Stimulated activated effector memory CD8-positive, alpha-beta T cell treated with anti-CD3 and anti-CD28 coated beads, Interleukin-12 subunit alpha, Interleukin-12 subunit beta, amount 100 ng/mL, for 72 hours (primary cell): ENCODE results near the gene RHBDD1.

Experiments
- ATAC-seq: fragments of 150-1000 bp; cut with Tn5 transposase; 2 replicates; pipeline ENCODE4 v1.10.0; 2021
- DNase-seq, 2 donors: peaks; one replicate each; pipeline ENCODE4 v3.0.0; 2021 to 2022; ENCODE audit warnings: low spot score in 2 of 2
- H3K27ac Mint-ChIP-seq: one replicate; pipeline ENCODE4 v1.8.0; 2022; ENCODE audit warnings: mild to moderate bottlenecking, mixed read lengths
- H3K36me3 Mint-ChIP-seq: one replicate; pipeline ENCODE4 v1.8.0; 2022; ENCODE audit warnings: mild to moderate bottlenecking, mixed read lengths
- H3K4me1 Mint-ChIP-seq: one replicate; pipeline ENCODE4 v1.8.0; 2022; ENCODE audit warnings: mixed read lengths
- H3K4me3 Mint-ChIP-seq: one replicate; pipeline ENCODE4 v1.8.0; 2022; ENCODE audit warnings: mild to moderate bottlenecking, mixed read lengths
- H3K9me3 Mint-ChIP-seq: one replicate; pipeline ENCODE4 v1.8.0; 2022; ENCODE audit warnings: mixed read lengths

RHBDD1 gene

GRCh38 chr2:226796840-226797288, 39.0 kb upstream of the RHBDD1 start:
- H3K4me3 Mint-ChIP-seq, result peak overlapping the region; percentile 75
- ATAC-seq (no peak), DNase-seq (no peak)
- H3K9me3 Mint-ChIP-seq, result no peaks in the 10 kb centered on the region
- H3K4me1 Mint-ChIP-seq, result peaks cover 42% of the 10 kb centered on the region
- no peaks in the 10 kb centered on the region for H3K36me3 Mint-ChIP-seq
- no peak overlapping the region for H3K27ac Mint-ChIP-seq

- no peak overlapping the region for H3K27ac Mint-ChIP-seq
These were observed 38.4 kb upstream of the RHBDD1 start for GRCh38 chr2:226797289-226797988.

GRCh38 chr2:226797989-226798421, 37.8 kb upstream of the RHBDD1 start:
- ATAC-seq (no peak), DNase-seq (no peak)
- Mint-ChIP-seq H3K27ac (no peak overlapping the region), H3K4me3 (peak overlapping the region; percentile 75), H3K9me3 (no peaks in the 10 kb centered on the region), H3K36me3 (no peaks in the 10 kb centered on the region), H3K4me1 (peaks cover 34% of the 10 kb centered on the region)

More at GRCh38 chr2:226797289-226797988, 38.4 kb upstream of the RHBDD1 start:
- Mint-ChIP-seq H3K4me1 (peaks cover 36% of the 10 kb centered on the region), H3K36me3 (no peaks in the 10 kb centered on the region), H3K4me3 (peak overlapping the region; percentile 75), H3K9me3 (no peaks in the 10 kb centered on the region)
- no peak for DNase-seq
- no peak for ATAC-seq

- H3K4me3 Mint-ChIP-seq, result peak overlapping the region; percentile 75
- peaks cover 34% of the 10 kb centered on the region for H3K4me1 Mint-ChIP-seq
- H3K36me3 Mint-ChIP-seq, result no peaks in the 10 kb centered on the region
- DNase-seq (peak; percentile 15 to 72), ATAC-seq (peak; percentile 46)
- H3K9me3 Mint-ChIP-seq, result no peaks in the 10 kb centered on the region
- H3K27ac Mint-ChIP-seq, result no peak overlapping the region
These were observed 37.2 kb upstream of the RHBDD1 start for GRCh38 chr2:226798422-226799210.

GRCh38 chr2:226799211-226799975, 36.5 kb upstream of the RHBDD1 start, which contains the start of gene IRS1:
Gene IRS1 (minus strand): TSS chr2:226799820. CDS start chr2:226798738, 1,082 bp downstream.
- H3K9me3 Mint-ChIP-seq, result no peaks in the 10 kb centered on the region
- peak within 1 kb of the TSS; percentile 75 for H3K4me3 Mint-ChIP-seq

GRCh38 chr2:226799976-226800940, 35.6 kb upstream of the RHBDD1 start:
- peak overlapping the region; percentile 75 for H3K4me3 Mint-ChIP-seq
- no peaks in the 10 kb centered on the region for H3K9me3 Mint-ChIP-seq
- H3K36me3 Mint-ChIP-seq, result no peaks in the 10 kb centered on the region
- ATAC-seq, result no peak
- H3K27ac Mint-ChIP-seq, result no peak overlapping the region
- peak in 1 of 2 donors; percentile 53 for DNase-seq
- peaks cover 34% of the 10 kb centered on the region for H3K4me1 Mint-ChIP-seq

More at GRCh38 chr2:226799211-226799975, 36.5 kb upstream of the RHBDD1 start, which contains the start of gene IRS1:
- Mint-ChIP-seq H3K27ac (no peak within 1 kb of the TSS), H3K4me1 (peaks cover 34% of the 10 kb centered on the region), H3K36me3 (no peaks in the 10 kb centered on the region)
- ATAC-seq (peak; percentile 64), DNase-seq (peak; percentile 28 to 75)

GRCh38 chr2:226800941-226801784, 34.7 kb upstream of the RHBDD1 start:
- no peaks in the 10 kb centered on the region for H3K9me3 Mint-ChIP-seq
- ATAC-seq (peak; percentile 79), DNase-seq (peak; percentile 68 to 90)
- H3K4me1 Mint-ChIP-seq, result peaks cover 33% of the 10 kb centered on the region
- peak overlapping the region; percentile 75 for H3K4me3 Mint-ChIP-seq
- H3K36me3 Mint-ChIP-seq, result no peaks in the 10 kb centered on the region
- H3K27ac Mint-ChIP-seq, result no peak overlapping the region

GRCh38 chr2:226802573-226802972, 33.3 kb upstream of the RHBDD1 start:
- no peak overlapping the region for H3K4me3 Mint-ChIP-seq
- no peak for ATAC-seq
- no peaks in the 10 kb centered on the region for H3K9me3 Mint-ChIP-seq
- no peak overlapping the region for H3K27ac Mint-ChIP-seq
- no peak for DNase-seq
- H3K36me3 Mint-ChIP-seq, result no peaks in the 10 kb centered on the region
- peaks cover 23% of the 10 kb centered on the region for H3K4me1 Mint-ChIP-seq

GRCh38 chr2:226803410-226803809, 32.4 kb upstream of the RHBDD1 start:
- no peak overlapping the region for H3K27ac Mint-ChIP-seq
- ATAC-seq (no peak), DNase-seq (no peak)
- no peak overlapping the region for H3K4me3 Mint-ChIP-seq
- no peaks in the 10 kb centered on the region for H3K36me3 Mint-ChIP-seq
- peaks cover 18% of the 10 kb centered on the region for H3K4me1 Mint-ChIP-seq
- H3K9me3 Mint-ChIP-seq, result no peaks in the 10 kb centered on the region

GRCh38 chr2:226813148-226813701, 22.6 kb upstream of the RHBDD1 start:
- no peak overlapping the region for H3K4me3 Mint-ChIP-seq
- H3K9me3 Mint-ChIP-seq, result no peaks in the 10 kb centered on the region
- no peaks in the 10 kb centered on the region for H3K4me1 Mint-ChIP-seq
- H3K27ac Mint-ChIP-seq, result no peak overlapping the region
- no peak for ATAC-seq
- no peaks in the 10 kb centered on the region for H3K36me3 Mint-ChIP-seq
- DNase-seq, result no peak

GRCh38 chr2:226818930-226819329, 16.9 kb upstream of the RHBDD1 start:
- no peaks in the 10 kb centered on the region for H3K4me1 Mint-ChIP-seq
- H3K9me3 Mint-ChIP-seq, result no peaks in the 10 kb centered on the region
- no peak overlapping the region for H3K27ac Mint-ChIP-seq
- no peak for ATAC-seq
- no peaks in the 10 kb centered on the region for H3K36me3 Mint-ChIP-seq
- H3K4me3 Mint-ChIP-seq, result no peak overlapping the region
- DNase-seq, result no peak

- no peak overlapping the region for H3K27ac Mint-ChIP-seq
- DNase-seq, result no peak
- H3K4me3 Mint-ChIP-seq, result no peak overlapping the region
- no peaks in the 10 kb centered on the region for H3K36me3 Mint-ChIP-seq
- no peak for ATAC-seq
- H3K9me3 Mint-ChIP-seq, result no peaks in the 10 kb centered on the region
- no peaks in the 10 kb centered on the region for H3K4me1 Mint-ChIP-seq
These were observed 10.8 kb upstream of the RHBDD1 start for GRCh38 chr2:226825056-226825455.

- Mint-ChIP-seq H3K36me3 (no peaks in the 10 kb centered on the region), H3K27ac (no peak overlapping the region), H3K4me1 (no peaks in the 10 kb centered on the region), H3K4me3 (no peak overlapping the region), H3K9me3 (no peaks in the 10 kb centered on the region)
- peak; percentile 32 for ATAC-seq
- DNase-seq, result no peak
These were observed 7.7 kb upstream of the RHBDD1 start for GRCh38 chr2:226828191-226828590.
